OCI-LY3 (cell line): ENCODE measurements around the gene TTYH2.

Experiments
- H2AFZ ChIP-seq: fragments of 200-600, 300-600 bp; shearing (Covaris generic); 2 replicates; pipeline ENCODE4 v1.6.0; 2014; ENCODE audit warnings: antibody characterized with exemption, low read depth, low read length
- H3K27ac ChIP-seq: fragments of 200-600, 300-600 bp; sonication (generic); 2 replicates; pipeline ENCODE4 v1.5.1; 2014; ENCODE audit warnings: mild to moderate bottlenecking, low read length, moderate library complexity, mixed read lengths
- H3K27me3 ChIP-seq: fragments of 200-600, 300-600 bp; sonication (generic); 2 replicates; pipeline ENCODE4 v1.6.1; 2014; ENCODE audit warnings: low read depth, low read length, mixed read lengths
- H3K36me3 ChIP-seq: fragments of 200-600, 300-600 bp; sonication (generic); replicated peaks from 2 replicates; pipeline ENCODE3; 2014; ENCODE audit warnings: low read depth, low read length, mixed read lengths
- H3K4me1 ChIP-seq: fragments of 300-600, 200-600 bp; sonication (generic); 2 replicates; pipeline ENCODE4 v1.6.1; 2014; ENCODE audit warnings: low read length, mixed read lengths
- H3K4me2 ChIP-seq: fragments of 200-600, 300-600 bp; sonication (generic); 2 replicates; pipeline ENCODE4 v1.6.1; 2014; ENCODE audit warnings: low read length, mixed read lengths
- H3K4me3 ChIP-seq: fragments of 300-600, 200-600 bp; sonication (generic); 2 replicates; pipeline ENCODE4 v1.5.1; 2014; ENCODE audit warnings: antibody characterized with exemption, mild to moderate bottlenecking, low read length, moderate library complexity
- H3K79me2 ChIP-seq: fragments of 300-600, 200-600 bp; shearing (Covaris generic); 2 replicates; pipeline ENCODE4 v1.6.1; 2014; ENCODE audit warnings: mild to moderate bottlenecking, low read length, mixed read lengths
- H3K9ac ChIP-seq: fragments of 300-600, 200-600 bp; shearing (Covaris generic); 2 replicates; pipeline ENCODE4 v1.6.0; 2014; ENCODE audit warnings: mild to moderate bottlenecking, low read length, moderate library complexity
- H3K9me3 ChIP-seq: fragments of 200-600, 300-600 bp; shearing (Covaris generic); 2 replicates; pipeline ENCODE4 v1.6.1; 2014; ENCODE audit warnings: low read length, mixed read lengths; ENCODE audit not compliant: insufficient read depth
- H4K20me1 ChIP-seq: fragments of 200-600, 300-600 bp; sonication (generic); 2 replicates; pipeline ENCODE4 v1.6.1; 2016; ENCODE audit warnings: low read length, mixed read lengths; ENCODE audit not compliant: insufficient read depth
- CTCF ChIP-seq: fragments of 200-600, 300-600 bp; sonication (generic); IDR thresholded peaks from 2 replicates; pipeline ENCODE4 v1.5.1; 2014; ENCODE audit warnings: antibody characterized with exemption, low read length, low read depth
- EZH2phosphoT487 ChIP-seq: fragments of 200-600 bp; shearing (Covaris generic); IDR thresholded peaks from 2 replicates; pipeline ENCODE4 v1.6.1; 2018; ENCODE audit warnings: antibody characterized with exemption, mixed run types, low read depth

TTYH2 gene

GRCh38 chr17:74192950-74193781 is 20.2 kb upstream of the TTYH2 start:
- Histone ChIP-seq H4K20me1 (peaks cover 4% of the 10 kb centered on the region; the same call in 1 of the 2 replicates), H3K9me3 (no peaks in the 10 kb centered on the region), H3K27me3 (peaks cover 14% of the 10 kb centered on the region), H3K27ac (no peak overlapping the region), H3K4me2 (no peak overlapping the region), H3K4me3 (no peak overlapping the region), H3K36me3 (no peaks in the 10 kb centered on the region), H3K4me1 (no peaks in the 10 kb centered on the region), H3K9ac (no peak overlapping the region), H2AFZ (no peak overlapping the region), H3K79me2 (no peaks in the 10 kb centered on the region)
- TF ChIP-seq EZH2phosphoT487 (no peak), CTCF (no peak)

- Histone ChIP-seq H4K20me1 (peaks cover 4% of the 10 kb centered on the region; the same call in 1 of the 2 replicates), H2AFZ (no peak overlapping the region), H3K79me2 (no peaks in the 10 kb centered on the region), H3K4me3 (no peak overlapping the region), H3K27me3 (peaks cover 19% of the 10 kb centered on the region), H3K9ac (no peak overlapping the region), H3K27ac (no peak overlapping the region), H3K4me2 (no peak overlapping the region), H3K36me3 (no peaks in the 10 kb centered on the region), H3K9me3 (no peaks in the 10 kb centered on the region), H3K4me1 (no peaks in the 10 kb centered on the region)
- TF ChIP-seq CTCF (no peak), EZH2phosphoT487 (no peak)
These were observed 18.7 kb upstream of the TTYH2 start for GRCh38 chr17:74194682-74195081.

- Histone ChIP-seq H3K27me3 (peaks cover 28% of the 10 kb centered on the region), H3K9ac (no peak overlapping the region), H4K20me1 (no peaks in the 10 kb centered on the region), H3K4me2 (no peak overlapping the region), H3K4me1 (no peaks in the 10 kb centered on the region), H3K36me3 (no peaks in the 10 kb centered on the region), H3K4me3 (no peak overlapping the region), H3K79me2 (no peaks in the 10 kb centered on the region), H2AFZ (no peak overlapping the region), H3K9me3 (no peaks in the 10 kb centered on the region), H3K27ac (no peak overlapping the region)
- TF ChIP-seq CTCF (no peak), EZH2phosphoT487 (no peak)
These were observed 16.6 kb upstream of the TTYH2 start for GRCh38 chr17:74196541-74197317.

- TF ChIP-seq CTCF (no peak), EZH2phosphoT487 (no peak)
- Histone ChIP-seq H3K4me2 (no peak overlapping the region), H4K20me1 (no peaks in the 10 kb centered on the region), H2AFZ (no peak overlapping the region), H3K27me3 (peaks cover 28% of the 10 kb centered on the region), H3K4me3 (no peak overlapping the region), H3K27ac (no peak overlapping the region), H3K9me3 (no peaks in the 10 kb centered on the region), H3K79me2 (no peaks in the 10 kb centered on the region), H3K4me1 (no peaks in the 10 kb centered on the region), H3K9ac (no peak overlapping the region), H3K36me3 (no peaks in the 10 kb centered on the region)
These were observed 15.6 kb upstream of the TTYH2 start for GRCh38 chr17:74197801-74198200.
